ENCODE measurements around the gene PLEKHG4B. TPM values are rescaled to one million over a fixed set of nuclear protein-coding genes. Genes with fewer than 3 reads are reported as not detected.
"Not testable (repeated sequence)": the region's sequence is repeated elsewhere in the genome, so short reads cannot be mapped to it uniquely, and the experiment has no call there.

PLEKHG4B gene
- total and polyA plus RNA-seq, 2 of the 4 experiments (the other 2 are of a cell fraction), result 1.1 TPM

DNA sequence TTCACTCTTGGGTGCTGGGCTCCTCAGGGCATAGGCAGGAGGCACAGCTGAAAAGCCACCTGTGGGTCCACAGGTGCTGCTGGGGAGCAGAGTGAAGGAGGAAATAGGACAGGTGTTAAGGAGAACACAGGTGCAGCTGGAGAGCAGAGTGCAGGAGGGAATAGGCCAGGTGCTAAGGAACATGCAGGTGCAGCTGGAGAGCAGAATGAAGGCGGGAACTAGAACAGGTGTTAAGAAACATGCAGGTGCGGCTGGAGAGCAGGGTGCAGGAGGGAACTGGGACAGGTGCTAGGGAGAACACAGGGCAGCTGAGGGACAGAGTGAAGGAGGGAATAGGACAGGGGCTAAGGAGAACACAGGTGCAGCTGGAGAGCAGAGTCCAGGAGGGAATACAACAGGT lies 43.8 kb upstream of the PLEKHG4B start:
- H3K18ac ChIP-seq (ENCODE audit: low read depth, low read length), result no peak overlapping the region
- dilution Hi-C loops (cut with HindIII; ENCODE audit: low sequenced_read_pairs, unreplicated experiment), result no loop called here
- no peak overlapping the region for H4K8ac ChIP-seq (ENCODE audit: low read depth in 2 of 2, low read length in 2 of 2)
- no peaks in the 10 kb centered on the region for H3K79me1 ChIP-seq (ENCODE audit: low read depth in 1 of 2, low read length in 2 of 2)
- intact Hi-C loops (cut with micrococcal nuclease), result no loop called here
- no peak overlapping the region for H4K5ac ChIP-seq (ENCODE audit: low read depth, low read length)
- peaks cover 27% of the 10 kb centered on the region for H3K27me3 ChIP-seq (ENCODE audit: control insufficient read depth, insufficient read depth, low read length)
- H3K36me3 ChIP-seq (ENCODE audit: control insufficient read depth, insufficient read depth, low read length), result no peaks in the 10 kb centered on the region
- no peak overlapping the region for H2BK20ac ChIP-seq (ENCODE audit: low read depth, low read length)
- WGBS, 2 experiments (ENCODE audit: extremely low coverage in 2 of 2, insufficient read length in 1 of 2), result 0% methylated on average over 1 of the region's 2 CpGs; no CpG with 5 or more reads in 1 of the 2 experiments
- H3K56ac ChIP-seq (ENCODE audit: extremely low read depth, insufficient read depth, low read length), result no peak overlapping the region
- no peak overlapping the region for H3K23ac ChIP-seq (ENCODE audit: low read depth, low read length)
- H3K4me2 ChIP-seq (ENCODE audit: low read depth, low read length), result no peak overlapping the region
- no peaks in the 10 kb centered on the region for H3K9me1 ChIP-seq (ENCODE audit: insufficient read depth, low read length)
- H3K14ac ChIP-seq (replicated peaks; ENCODE audit: low read depth, low read length), result no peak overlapping the region
- H3K4me1 ChIP-seq (ENCODE audit: control insufficient read depth, insufficient read depth, low read length), result no peaks in the 10 kb centered on the region
- no peak overlapping the region for H2AK9ac ChIP-seq (replicated peaks; ENCODE audit: low read depth, low read length, poor library complexity)
- H2BK5ac ChIP-seq (ENCODE audit: low read depth, low read length, poor library complexity, severe bottlenecking), result no peak overlapping the region
- no peak overlapping the region for H3K4me3 ChIP-seq (ENCODE audit: insufficient read depth, low read depth, low read length)
- ATAC-seq (ENCODE audit: low read depth), result no peak
- no TSS peak for BruUV-seq (replicated peaks)
- POLR2A ChIA-PET (ENCODE audit: unreplicated experiment), result no interaction called here
- no peak for DNase-seq
- no peaks in the 10 kb centered on the region for H4K20me1 ChIP-seq (ENCODE audit: insufficient read depth, low read length)
- no peak overlapping the region for H3K27ac ChIP-seq (ENCODE audit: insufficient read depth, low read length)
- peaks cover 3% of the 10 kb centered on the region; the same call in 1 of the 2 replicates for H3K9me3 ChIP-seq (ENCODE audit: control insufficient read depth, insufficient read depth, low read length)
- H2BK15ac ChIP-seq (ENCODE audit: low read depth, low read length), result no peak overlapping the region
- TF ChIP-seq, protein P1, sequence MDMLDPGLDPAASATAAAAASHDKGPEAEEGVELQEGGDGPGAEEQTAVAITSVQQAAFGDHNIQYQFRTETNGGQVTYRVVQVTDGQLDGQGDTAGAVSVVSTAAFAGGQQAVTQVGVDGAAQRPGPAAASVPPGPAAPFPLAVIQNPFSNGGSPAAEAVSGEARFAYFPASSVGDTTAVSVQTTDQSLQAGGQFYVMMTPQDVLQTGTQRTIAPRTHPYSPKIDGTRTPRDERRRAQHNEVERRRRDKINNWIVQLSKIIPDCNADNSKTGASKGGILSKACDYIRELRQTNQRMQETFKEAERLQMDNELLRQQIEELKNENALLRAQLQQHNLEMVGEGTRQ (IDR thresholded peaks at IDR 0.05; ENCODE audit: low read depth, low read length), result no peak
- TF ChIP-seq CEBPB (IDR thresholded peaks at IDR 0.05; ENCODE audit: low read depth, low read length), result no peak
- no peak for TF ChIP-seq BHLHE40 (IDR thresholded peaks at IDR 0.05; ENCODE audit: low read depth, low read length)
- TF ChIP-seq POLR2A (IDR thresholded peaks at IDR 0.05; ENCODE audit: low read depth, low read length), result no peak
- TF ChIP-seq MAFK (IDR thresholded peaks at IDR 0.05; ENCODE audit: low read depth, low read length), result no peak
- no peak for TF ChIP-seq RAD21 (IDR thresholded peaks at IDR 0.05; ENCODE audit: low read length)
- no peak for TF ChIP-seq RCOR1 (IDR thresholded peaks at IDR 0.05; ENCODE audit: insufficient replicate concordance, low read length)
- TF ChIP-seq MAZ (IDR thresholded peaks at IDR 0.05; ENCODE audit: borderline replicate concordance, low read depth, low read length), result no peak
- no peak for TF ChIP-seq RFX5 (IDR thresholded peaks at IDR 0.05; ENCODE audit: low read depth, low read length)
- H3K4ac ChIP-seq (ENCODE audit: low read depth, low read length), result no peak overlapping the region
- no peak overlapping the region for H2AFZ ChIP-seq (replicated peaks; ENCODE audit: low read length, poor library complexity)
- in situ Hi-C loops (cut with MboI; ENCODE audit: low sequenced_read_pairs), result no loop called here
- H3K9ac ChIP-seq (ENCODE audit: low read depth, low read length), result no peak overlapping the region
- no peak overlapping the region for H2AK5ac ChIP-seq (ENCODE audit: low read depth, low read length)
- no peak overlapping the region for H4K91ac ChIP-seq (ENCODE audit: insufficient read depth, low read depth, low read length)
- CTCF ChIA-PET, result interaction anchor here (0.6 kb wide), 1 partner anchor 1469 kb away, joined by 3 read pairs; no protein-coding TSS in a partner anchor
- no peak overlapping the region for H2BK120ac ChIP-seq (ENCODE audit: low read depth, low read length)

DNA sequence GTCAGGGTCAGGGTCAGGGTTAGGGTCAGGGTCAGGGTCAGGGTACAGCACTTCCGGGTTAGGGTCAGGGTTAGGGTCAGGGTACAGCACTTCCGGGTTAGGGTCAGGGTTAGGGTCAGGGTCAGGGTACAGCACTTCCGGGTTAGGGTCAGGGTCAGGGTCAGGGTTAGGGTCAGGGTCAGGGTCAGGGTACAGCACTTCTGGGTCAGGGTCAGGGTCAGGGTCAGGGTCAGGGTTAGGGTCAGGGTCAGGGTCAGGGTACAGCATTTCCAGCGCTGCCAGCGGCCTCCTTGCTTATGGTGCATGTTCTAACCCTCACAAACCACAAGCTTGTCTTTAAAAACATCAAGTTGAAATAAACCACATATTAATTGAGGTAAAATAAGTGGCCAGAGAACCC lies 42.4 kb upstream of the PLEKHG4B start:
- peaks cover 35% of the 10 kb centered on the region for H3K27me3 ChIP-seq (ENCODE audit: control insufficient read depth, insufficient read depth, low read length)
- H3K9me3 ChIP-seq (ENCODE audit: control insufficient read depth, insufficient read depth, low read length); POLR2A ChIA-PET (ENCODE audit: unreplicated experiment); H3K56ac ChIP-seq (ENCODE audit: extremely low read depth, insufficient read depth, low read length); in situ Hi-C loops (cut with MboI; ENCODE audit: low sequenced_read_pairs); H2BK5ac ChIP-seq (ENCODE audit: low read depth, low read length, poor library complexity, severe bottlenecking); H3K9me1 ChIP-seq (ENCODE audit: insufficient read depth, low read length); H2BK15ac ChIP-seq (ENCODE audit: low read depth, low read length); BruUV-seq (replicated peaks); H2AFZ ChIP-seq (replicated peaks; ENCODE audit: low read length, poor library complexity); H3K23ac ChIP-seq (ENCODE audit: low read depth, low read length); H2AK9ac ChIP-seq (replicated peaks; ENCODE audit: low read depth, low read length, poor library complexity); H2BK120ac ChIP-seq (ENCODE audit: low read depth, low read length); ATAC-seq (ENCODE audit: low read depth); H3K4me1 ChIP-seq (ENCODE audit: control insufficient read depth, insufficient read depth, low read length); H3K79me1 ChIP-seq (ENCODE audit: low read depth in 1 of 2, low read length in 2 of 2); H3K36me3 ChIP-seq (ENCODE audit: control insufficient read depth, insufficient read depth, low read length); CTCF ChIA-PET; H3K27ac ChIP-seq (ENCODE audit: insufficient read depth, low read length); dilution Hi-C loops (cut with HindIII; ENCODE audit: low sequenced_read_pairs, unreplicated experiment); H3K9ac ChIP-seq (ENCODE audit: low read depth, low read length); H4K20me1 ChIP-seq (ENCODE audit: insufficient read depth, low read length); H2BK20ac ChIP-seq (ENCODE audit: low read depth, low read length); H3K4me2 ChIP-seq (ENCODE audit: low read depth, low read length); H4K8ac ChIP-seq (ENCODE audit: low read depth in 2 of 2, low read length in 2 of 2); H2AK5ac ChIP-seq (ENCODE audit: low read depth, low read length); intact Hi-C loops (cut with micrococcal nuclease); H3K14ac ChIP-seq (replicated peaks; ENCODE audit: low read depth, low read length); H4K91ac ChIP-seq (ENCODE audit: insufficient read depth, low read depth, low read length); H4K5ac ChIP-seq (ENCODE audit: low read depth, low read length); H3K18ac ChIP-seq (ENCODE audit: low read depth, low read length); H3K4me3 ChIP-seq (ENCODE audit: insufficient read depth, low read depth, low read length); DNase-seq; H3K4ac ChIP-seq (ENCODE audit: low read depth, low read length): not testable (repeated sequence)
- 88% methylated on average over 2 of the region's 5 CpGs; no CpG with 5 or more reads in 1 of the 2 experiments for WGBS, 2 experiments (ENCODE audit: extremely low coverage in 2 of 2, insufficient read length in 1 of 2)

All from IMR-90 (cell line).